H1 (cell line): ENCODE data around the gene GJC2. TPM values are rescaled to one million over a fixed set of nuclear protein-coding genes. Genes with fewer than 3 reads are reported as not detected.

Source experiments
- CTCF ChIA-PET: fragments of 300-600 bp; sonication (Branson Sonifier 250); formaldehyde crosslinking; loops from one replicate; lab custom pipeline; 2021; ENCODE audit not compliant: partially characterized antibody; lab: Charles Lee
- POLR2A ChIA-PET: fragments of 300-600 bp; sonication (Branson Sonifier 250); formaldehyde crosslinking; loops from one replicate; lab custom pipeline; 2021; ENCODE audit warnings: inconsistent platforms; ENCODE audit not compliant: partially characterized antibody; lab: Charles Lee
- DNase-seq, 2 experiments: peaks; one replicate each; pipeline versions ENCODE4 v3.0.0 to v3.0.0-alpha.2; 2010 to 2022; ENCODE audit warnings: low spot score in 2 of 2, low read depth in 1 of 2, mixed read lengths in 1 of 2
- FAIRE-seq: peaks from 2 replicates; lab custom pipeline; 2011; peaks lifted over from hg19 to GRCh38; lab: Jason Lieb, UNC
- H2AFZ ChIP-seq: 2 replicates; pipeline ENCODE4 v1.8.1; 2012; ENCODE audit warnings: low read length, inconsistent platforms
- H2AK5ac ChIP-seq: 2 replicates; pipeline ENCODE4 v1.6.1; 2013; ENCODE audit warnings: low read depth, low read length
- H2BK120ac ChIP-seq: replicated peaks from 2 replicates; pipeline ENCODE3; 2013; ENCODE audit warnings: low read depth, low read length, inconsistent platforms
- H2BK12ac ChIP-seq: 2 replicates; pipeline ENCODE4 v1.6.1; 2013; ENCODE audit warnings: low read depth, low read length
- H2BK15ac ChIP-seq: 2 replicates; pipeline ENCODE4 v1.6.1; 2013; ENCODE audit warnings: low read length
- H2BK20ac ChIP-seq: 2 replicates; pipeline ENCODE4 v1.6.1; 2013; ENCODE audit warnings: low read length
- H2BK5ac ChIP-seq: 2 replicates; pipeline ENCODE4 v1.6.1; 2013; ENCODE audit warnings: low read depth, low read length
- H3K14ac ChIP-seq: 2 replicates; pipeline ENCODE4 v1.6.1; 2013; ENCODE audit warnings: inconsistent platforms; ENCODE audit not compliant: insufficient read length
- H3K18ac ChIP-seq: 2 replicates; pipeline ENCODE4 v1.6.1; 2013; ENCODE audit warnings: low read length; ENCODE audit errors: extremely low read depth
- H3K23ac ChIP-seq: 2 replicates; pipeline ENCODE4 v1.6.1; 2013; ENCODE audit warnings: inconsistent platforms; ENCODE audit not compliant: insufficient read length
- H3K23me2 ChIP-seq: 2 replicates; pipeline ENCODE4 v1.6.1; 2013; ENCODE audit warnings: low read depth, low read length
- H3K27ac ChIP-seq: 2 replicates; pipeline ENCODE4 v1.6.1; 2011; ENCODE audit warnings: low read depth, low read length, inconsistent platforms
- H3K27me3 ChIP-seq, 4 experiments: replicated peaks in 1 of 4; 1 replicate in 1 of 4; 2 replicates in 3 of 4; pipeline versions ENCODE4 v1.6.1 to v1.8.1; 2011 to 2013; ENCODE audit warnings: low read length in 3 of 4, mild to moderate bottlenecking in 3 of 4, inconsistent platforms in 2 of 4, mixed read lengths in 2 of 4, moderate library complexity in 1 of 4; ENCODE audit not compliant: control insufficient read depth in 3 of 4, insufficient read depth in 3 of 4; ENCODE audit errors: extremely low read depth in 1 of 4
- H3K36me3 ChIP-seq, 4 experiments: 2 replicates each; pipeline versions ENCODE4 v1.6.1 to v1.8.1; 2011 to 2013; ENCODE audit warnings: mild to moderate bottlenecking in 4 of 4, low read length in 3 of 4, moderate library complexity in 2 of 4, control low read depth in 1 of 4, inconsistent platforms in 1 of 4; ENCODE audit not compliant: insufficient read depth in 4 of 4, control insufficient read depth in 2 of 4
- H3K4ac ChIP-seq: replicated peaks from 2 replicates; pipeline ENCODE3; 2013; ENCODE audit warnings: low read length, low read depth, mixed read lengths, inconsistent platforms; ENCODE audit not compliant: insufficient read length
- H3K4me1 ChIP-seq, 4 experiments: replicated peaks in 1 of 4; 1 replicate in 1 of 4; 2 replicates in 3 of 4; pipeline versions ENCODE4 v1.6.1 to v1.8.1; 2011 to 2013; ENCODE audit warnings: low read length in 3 of 4, inconsistent platforms in 2 of 4, mixed read lengths in 1 of 4; ENCODE audit not compliant: insufficient read depth in 4 of 4, control insufficient read depth in 3 of 4
- H3K4me2 ChIP-seq, 2 experiments: 2 replicates each; pipeline versions ENCODE4 v1.6.1 to v1.8.1; 2011 to 2013; ENCODE audit warnings: low read depth in 2 of 2, low read length in 2 of 2, control low read depth in 1 of 2, inconsistent platforms in 1 of 2, mild to moderate bottlenecking in 1 of 2; ENCODE audit not compliant: insufficient read depth in 1 of 2
- H3K4me3 ChIP-seq, 4 experiments: fragments of 200-600, 300-600 bp in 1 of 4; sonication (generic), shearing (Covaris generic), sonication (Bioruptor Twin) in 1 of 4; 2 replicates each; pipeline versions ENCODE4 v1.5.1 to v1.8.1; 2011 to 2016; ENCODE audit warnings: low read length in 4 of 4, low read depth in 3 of 4, control low read depth in 2 of 4, inconsistent platforms in 2 of 4, mild to moderate bottlenecking in 2 of 4, mixed read lengths in 1 of 4, moderate library complexity in 1 of 4; ENCODE audit not compliant: insufficient read depth in 2 of 4; ENCODE audit errors: extremely low read depth in 1 of 4
- H3K56ac ChIP-seq: replicated peaks from 2 replicates; pipeline ENCODE3; 2013; ENCODE audit warnings: low read depth, mild to moderate bottlenecking, mixed read lengths, low read length, inconsistent platforms; ENCODE audit not compliant: insufficient read length
- H3K79me1 ChIP-seq: 2 replicates; pipeline ENCODE4 v1.6.1; 2013; ENCODE audit warnings: low read depth, low read length, control low read depth
- H3K79me2 ChIP-seq, 2 experiments: 2 replicates each; pipeline versions ENCODE4 v1.6.1 to v1.8.1; 2012 to 2013; ENCODE audit warnings: low read length in 2 of 2, mild to moderate bottlenecking in 2 of 2, inconsistent platforms in 1 of 2; ENCODE audit not compliant: insufficient read depth in 2 of 2, control insufficient read depth in 1 of 2
- H3K9ac ChIP-seq, 4 experiments: replicated peaks in 1 of 4; 1 replicate in 1 of 4; 2 replicates in 3 of 4; pipeline versions ENCODE4 v1.6.1 to v1.8.1; 2011 to 2013; ENCODE audit warnings: low read depth in 3 of 4, low read length in 3 of 4, control low read depth in 2 of 4, mild to moderate bottlenecking in 2 of 4, moderate library complexity in 2 of 4, inconsistent platforms in 1 of 4; ENCODE audit errors: extremely low read depth in 1 of 4
- H3K9me3 ChIP-seq, 2 experiments: 2 replicates each; pipeline versions ENCODE4 v1.6.1 to v1.8.1; 2012 to 2013; ENCODE audit warnings: mild to moderate bottlenecking in 2 of 2, moderate library complexity in 2 of 2, control low read depth in 1 of 2, inconsistent platforms in 1 of 2, low read depth in 1 of 2, low read length in 1 of 2, mixed read lengths in 1 of 2; ENCODE audit not compliant: insufficient read depth in 2 of 2
- H4K20me1 ChIP-seq, 2 experiments: replicated peaks in 1 of 2; 2 replicates each; pipeline versions ENCODE3 to v1.8.1; 2011 to 2013; ENCODE audit warnings: inconsistent platforms in 2 of 2, low read length in 2 of 2, mild to moderate bottlenecking in 1 of 2; ENCODE audit not compliant: insufficient read depth in 2 of 2, control insufficient read depth in 1 of 2
- H4K5ac ChIP-seq: 2 replicates; pipeline ENCODE4 v1.6.1; 2013; ENCODE audit warnings: low read length, low read depth, mixed read lengths, inconsistent platforms; ENCODE audit not compliant: insufficient read length
- H4K8ac ChIP-seq: 2 replicates; pipeline ENCODE4 v1.8.0; 2013; ENCODE audit warnings: mild to moderate bottlenecking, moderate library complexity, low read length, inconsistent platforms; ENCODE audit not compliant: insufficient read depth; ENCODE audit errors: extremely low read depth
- H4K91ac ChIP-seq: replicated peaks from 2 replicates; pipeline ENCODE3; 2013; ENCODE audit warnings: low read length, mixed read lengths, inconsistent platforms; ENCODE audit not compliant: insufficient read length
- CBX8 ChIP-seq: fragments of 300-800, 300-1000 bp; sonication (generic); IDR thresholded peaks from 2 replicates; pipeline ENCODE4 v1.7.1; 2016; ENCODE audit warnings: low read depth, low read length, borderline replicate concordance
- E2F6 ChIP-seq: IDR thresholded peaks from 2 replicates; pipeline ENCODE4 v1.6.1; 2012; ENCODE audit warnings: inconsistent platforms
- FOSL1 ChIP-seq: IDR thresholded peaks from 2 replicates; pipeline ENCODE4 v1.6.1; 2011; ENCODE audit warnings: mild to moderate bottlenecking, low read depth, low read length, moderate library complexity; ENCODE audit not compliant: insufficient read depth
- HDAC6 ChIP-seq: IDR thresholded peaks from one replicate; pipeline ENCODE4 v1.7.1; 2012; ENCODE audit warnings: low read depth, mild to moderate bottlenecking, inconsistent platforms, low read length, moderate library complexity
- JUN ChIP-seq: IDR thresholded peaks from 2 replicates; pipeline ENCODE4 v1.6.1; 2011; ENCODE audit warnings: low read depth, mild to moderate bottlenecking, improper control_type of control experiment, low read length
- KDM4A ChIP-seq: IDR thresholded peaks from one replicate; pipeline ENCODE4 v1.7.1; 2012; ENCODE audit warnings: low read depth, mild to moderate bottlenecking, moderate library complexity, low read length, inconsistent platforms; ENCODE audit not compliant: severe bottlenecking
- NRF1 ChIP-seq: IDR thresholded peaks from 2 replicates; pipeline ENCODE4 v1.6.1; 2011; ENCODE audit warnings: mild to moderate bottlenecking, low read depth, low read length, improper control_type of control experiment
- SIRT6 ChIP-seq: IDR thresholded peaks from one replicate; pipeline ENCODE4 v1.7.1; 2012; ENCODE audit warnings: low read length, inconsistent platforms
- SRF ChIP-seq: IDR thresholded peaks from 2 replicates; pipeline ENCODE4 v1.6.1; 2011; ENCODE audit warnings: mild to moderate bottlenecking, low read depth, low read length, moderate library complexity
- TCF12 ChIP-seq: IDR thresholded peaks from 2 replicates; pipeline ENCODE4 v1.6.1; 2011; ENCODE audit warnings: low read depth, mild to moderate bottlenecking, low read length
- YY1 ChIP-seq: IDR thresholded peaks from 2 replicates; pipeline ENCODE4 v1.6.1; 2011; ENCODE audit warnings: low read depth, mild to moderate bottlenecking, low read length
- WGBS, 2 experiments: shearing (Covaris generic) in 1 of 2; methylation state at CpG; one replicate each; pipeline versions ENCODE4 v1.1.6 to v1.1.7; 2013 to 2015; ENCODE audit warnings: low lambda C conversion rate in 2 of 2, mixed read lengths in 2 of 2, inconsistent platforms in 1 of 2, low coverage in 1 of 2, missing lambda C conversion rate in 1 of 2; ENCODE audit not compliant: insufficient replicate concordance in 2 of 2, insufficient coverage in 1 of 2, insufficient read length in 1 of 2; ENCODE audit errors: extremely low coverage in 1 of 2, missing lambda C conversion rate in 1 of 2; 5-methylcytosine and 5-hydroxymethylcytosine counted together
- polyA plus RNA-seq, 7 experiments: library from polyadenylated mRNA; depleted of rRNA in 3 of 7; stranded (reverse) in 5 of 7; unstranded in 2 of 7; fragments of >200 nt in 5 of 7; fragments of 200-250 nt in 2 of 7; gene quantifications; 1 replicate in 5 of 7; 2 replicates in 1 of 7; 4 replicates in 1 of 7; pipeline versions ENCODE4 v1.2.1 to v1.2.3, GENCODE V29; 2011 to 2013; ENCODE audit warnings: missing spikeins in 2 of 7, mixed read lengths in 2 of 7
- total RNA-seq: library from RNA; stranded (reverse); fragmentation: NEBNext Ultra II Directional; extraction: Animal tissue kit (Norgen Biotek cat#: 25700); gene quantifications from 2 replicates; pipeline ENCODE4 v1.2.1, GENCODE V29; 2021

The GJC2 gene
- total and polyA plus RNA-seq, 2 of the 8 experiments (the other 6 are each of a cell fraction or from before 2014, with no cell fraction given): 0.17 to 0.54 TPM

DNA sequence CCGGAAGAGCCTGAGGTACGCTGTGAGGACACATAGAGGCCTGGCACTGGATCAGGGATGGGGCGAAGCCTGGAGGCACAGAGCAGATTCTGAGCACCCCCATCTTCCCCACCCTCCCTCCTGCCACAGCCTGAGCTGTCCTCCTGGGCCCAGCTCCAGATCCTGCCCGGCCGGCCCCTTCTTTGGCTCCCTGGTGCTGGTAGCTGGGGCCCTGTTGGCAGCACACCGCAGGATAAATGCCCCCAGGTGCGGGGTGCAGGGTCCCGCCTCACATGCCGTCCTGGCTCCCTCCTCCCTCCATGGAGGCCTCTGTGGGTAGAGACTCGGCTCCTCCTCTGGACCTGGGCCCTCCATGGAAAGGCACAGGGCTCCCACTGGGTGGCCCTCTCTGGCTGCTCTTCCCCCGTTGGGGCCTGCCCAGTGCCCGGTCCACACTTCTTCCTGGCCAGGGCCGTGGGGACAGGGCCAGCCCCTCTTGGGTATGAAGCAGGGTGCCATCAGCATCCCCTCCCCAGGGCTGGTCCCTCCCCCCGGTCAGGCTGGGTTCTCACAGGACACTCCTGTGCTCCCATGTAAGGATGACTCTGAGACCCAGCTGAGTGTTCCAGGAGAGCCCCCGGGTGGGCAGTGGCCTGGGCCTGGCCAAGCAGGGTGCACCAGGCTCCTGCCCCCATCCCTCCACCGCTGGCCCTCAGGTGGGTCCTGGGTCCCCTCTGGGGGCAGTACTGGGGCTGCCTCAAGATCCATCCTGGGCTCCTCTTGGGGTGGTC, 57.0 kb downstream of the GJC2 start:
- no peaks in the 10 kb centered on the region for H3K79me2 ChIP-seq
- no peak overlapping the region for H3K14ac ChIP-seq
- FAIRE-seq (no peak), DNase-seq (no peak)
- H2AK5ac ChIP-seq: no peak overlapping the region
- WGBS, 2 experiments: 81% methylated on average over 14 of the region's 16 CpGs; no CpG with 5 or more reads in 1 of the 2 experiments
- H2BK5ac ChIP-seq: no peak overlapping the region
- TF ChIP-seq FOSL1: no peak
- TF ChIP-seq KDM4A: no peak
- no peak for TF ChIP-seq HDAC6
- TF ChIP-seq YY1: no peak
- no peak for TF ChIP-seq SRF
- no peak for TF ChIP-seq SIRT6
- TF ChIP-seq NRF1: no peak
- TF ChIP-seq CBX8: no peak
- TF ChIP-seq JUN: no peak
- TF ChIP-seq E2F6: no peak
- TF ChIP-seq TCF12: no peak
- peaks cover 0 to 3% (median 0%) of the 10 kb centered on the region in 4 experiments; a peak in 2 of 7 replicates for H3K4me1 ChIP-seq
- H3K9ac ChIP-seq: no peak overlapping the region
- no peak overlapping the region for H3K27ac ChIP-seq
- H4K5ac ChIP-seq: no peak overlapping the region
- ChIA-PET CTCF (interaction anchor here (0.9 to 1.6 kb wide), 2 partner anchors 11 to 58 kb away, joined by 4 to 5 read pairs; no protein-coding TSS in a partner anchor), POLR2A (interaction anchor here (1.6 kb wide), 1 partner anchor 33 kb away, joined by 4 read pairs; no protein-coding TSS in a partner anchor)
- no peak overlapping the region for H4K8ac ChIP-seq
- H3K4me3 ChIP-seq: no peak overlapping the region
- no peaks in the 10 kb centered on the region for H3K79me1 ChIP-seq
- no peaks in the 10 kb centered on the region for H3K23me2 ChIP-seq
- H2BK15ac ChIP-seq: no peak overlapping the region
- no peak overlapping the region for H3K56ac ChIP-seq
- H2BK120ac ChIP-seq: no peak overlapping the region
- H3K36me3 ChIP-seq: no peaks in the 10 kb centered on the region
- no peak overlapping the region for H3K18ac ChIP-seq
- H3K23ac ChIP-seq: no peak overlapping the region
- H3K27me3 ChIP-seq: peaks cover 0 to 25% (median 8%) of the 10 kb centered on the region in 4 experiments; a peak in 5 of 7 replicates
- peaks cover 2% of the 10 kb centered on the region in 2 experiments for H4K20me1 ChIP-seq
- no peak overlapping the region for H4K91ac ChIP-seq
- H3K4me2 ChIP-seq: no peak overlapping the region
- H2BK20ac ChIP-seq: no peak overlapping the region
- H2BK12ac ChIP-seq: no peak overlapping the region
- H3K9me3 ChIP-seq: no peaks in the 10 kb centered on the region
- H2AFZ ChIP-seq: no peak overlapping the region
- H3K4ac ChIP-seq: no peak overlapping the region
